IMR-90 (cell line): Measurements from ENCODE around the gene BPIFA1. TPM values are rescaled to one million over a fixed set of nuclear protein-coding genes. Genes with fewer than 3 reads are reported as not detected.

Experiments
- ATAC-seq: fragments of 200-7000 bp; cut with Tn5 transposase; 2 replicates; pipeline ENCODE4 v1.9.1; 2020; ENCODE audit warnings: low read depth, mild to moderate bottlenecking, moderate library complexity
- BruUV-seq: library from RNA; stranded (reverse); fragments of 400-500 nt; replicated peaks from 2 replicates; lab custom pipeline; 2021; lab: Mats Ljungman, UMichigan
- CTCF ChIA-PET: fragments of 300-600 bp; formaldehyde crosslinking; extraction: SDS; loops from one replicate; lab custom pipeline; 2021; ENCODE audit warnings: antibody characterized with exemption; lab: Yijun Ruan, JAX
- POLR2A ChIA-PET: fragments of 300-600 bp; sonication (Branson Sonifier 250); formaldehyde crosslinking; loops from one replicate; lab custom pipeline; 2022; ENCODE audit warnings: antibody characterized with exemption; ENCODE audit not compliant: unreplicated experiment; lab: Charles Lee
- DNase-seq: peaks from one replicate; pipeline ENCODE4 v3.0.0; 2013
- H2AFZ ChIP-seq: replicated peaks from 2 replicates; pipeline ENCODE3; 2013; ENCODE audit warnings: low read length, mild to moderate bottlenecking; ENCODE audit not compliant: poor library complexity
- H2AK5ac ChIP-seq: 2 replicates; pipeline ENCODE4 v1.6.1; 2013; ENCODE audit warnings: low read depth, low read length, inconsistent platforms
- H2AK9ac ChIP-seq: replicated peaks from 2 replicates; pipeline ENCODE3; 2013; ENCODE audit warnings: mild to moderate bottlenecking, low read depth, low read length, moderate library complexity; ENCODE audit not compliant: poor library complexity
- H2BK120ac ChIP-seq: 2 replicates; pipeline ENCODE4 v1.6.1; 2013; ENCODE audit warnings: low read depth, low read length, inconsistent platforms
- H2BK15ac ChIP-seq: 3 replicates; pipeline ENCODE4 v1.6.1; 2013; ENCODE audit warnings: low read depth, low read length, inconsistent platforms
- H2BK20ac ChIP-seq: 2 replicates; pipeline ENCODE4 v1.6.1; 2013; ENCODE audit warnings: low read depth, mild to moderate bottlenecking, inconsistent platforms, low read length, moderate library complexity
- H2BK5ac ChIP-seq: 2 replicates; pipeline ENCODE4 v1.6.1; 2013; ENCODE audit warnings: mild to moderate bottlenecking, low read depth, low read length, inconsistent platforms; ENCODE audit not compliant: poor library complexity, severe bottlenecking
- H3K14ac ChIP-seq: replicated peaks from 2 replicates; pipeline ENCODE4 v1.6.1; 2013; ENCODE audit warnings: low read depth, low read length, inconsistent platforms
- H3K18ac ChIP-seq: 2 replicates; pipeline ENCODE4 v1.6.1; 2013; ENCODE audit warnings: low read depth, low read length, control low read depth
- H3K23ac ChIP-seq: 2 replicates; pipeline ENCODE4 v1.6.1; 2013; ENCODE audit warnings: low read depth, low read length, inconsistent platforms
- H3K27ac ChIP-seq: 2 replicates; pipeline ENCODE4 v1.5.1; 2013; ENCODE audit warnings: mild to moderate bottlenecking, control low read depth, low read length; ENCODE audit not compliant: insufficient read depth
- H3K27me3 ChIP-seq: 2 replicates; pipeline ENCODE4 v1.6.1; 2013; ENCODE audit warnings: low read length; ENCODE audit not compliant: control insufficient read depth, insufficient read depth
- H3K36me3 ChIP-seq: 2 replicates; pipeline ENCODE4 v1.6.1; 2013; ENCODE audit warnings: low read length, mixed read lengths; ENCODE audit not compliant: control insufficient read depth, insufficient read depth
- H3K4ac ChIP-seq: 2 replicates; pipeline ENCODE4 v1.6.1; 2013; ENCODE audit warnings: low read depth, low read length, inconsistent platforms
- H3K4me1 ChIP-seq: 2 replicates; pipeline ENCODE4 v1.6.1; 2013; ENCODE audit warnings: low read length, mixed read lengths; ENCODE audit not compliant: control insufficient read depth, insufficient read depth
- H3K4me2 ChIP-seq: 2 replicates; pipeline ENCODE4 v1.6.1; 2013; ENCODE audit warnings: low read depth, mild to moderate bottlenecking, control low read depth, low read length, moderate library complexity
- H3K4me3 ChIP-seq: 2 replicates; pipeline ENCODE4 v1.5.1; 2013; ENCODE audit warnings: low read depth, mild to moderate bottlenecking, control low read depth, low read length, moderate library complexity; ENCODE audit not compliant: insufficient read depth
- H3K56ac ChIP-seq: 2 replicates; pipeline ENCODE4 v1.6.1; 2013; ENCODE audit warnings: low read length, inconsistent platforms; ENCODE audit not compliant: insufficient read depth; ENCODE audit errors: extremely low read depth
- H3K79me1 ChIP-seq, 2 experiments: 2 replicates each; pipeline ENCODE4 v1.6.1; 2013; ENCODE audit warnings: low read length in 2 of 2, inconsistent platforms in 1 of 2, low read depth in 1 of 2
- H3K9ac ChIP-seq: 2 replicates; pipeline ENCODE4 v1.6.1; 2013; ENCODE audit warnings: low read depth, low read length, control low read depth
- H3K9me1 ChIP-seq: 2 replicates; pipeline ENCODE4 v1.6.1; 2013; ENCODE audit warnings: low read length, inconsistent platforms; ENCODE audit not compliant: insufficient read depth
- H3K9me3 ChIP-seq: 2 replicates; pipeline ENCODE4 v1.6.1; 2013; ENCODE audit warnings: low read length; ENCODE audit not compliant: control insufficient read depth, insufficient read depth
- H4K20me1 ChIP-seq: 2 replicates; pipeline ENCODE4 v1.6.1; 2013; ENCODE audit warnings: low read length, inconsistent platforms; ENCODE audit not compliant: insufficient read depth
- H4K5ac ChIP-seq: 2 replicates; pipeline ENCODE4 v1.6.1; 2013; ENCODE audit warnings: mild to moderate bottlenecking, low read depth, low read length, control low read depth
- H4K8ac ChIP-seq, 2 experiments: 2 replicates each; pipeline ENCODE4 v1.6.1; 2013; ENCODE audit warnings: low read depth in 2 of 2, low read length in 2 of 2, control low read depth in 1 of 2, inconsistent platforms in 1 of 2
- H4K91ac ChIP-seq: 2 replicates; pipeline ENCODE4 v1.6.1; 2013; ENCODE audit warnings: low read depth, low read length, inconsistent platforms; ENCODE audit not compliant: insufficient read depth
- BHLHE40 ChIP-seq: fragments of 150-350 bp; IDR thresholded peaks from 2 replicates; pipeline ENCODE4 v1.6.1; 2016; ENCODE audit warnings: mild to moderate bottlenecking, low read depth, low read length
- CEBPB ChIP-seq: IDR thresholded peaks from 2 replicates; pipeline ENCODE4 v1.6.1; 2012; ENCODE audit warnings: low read depth, low read length, improper control_type of control experiment
- CHD1 ChIP-seq: IDR thresholded peaks from 2 replicates; pipeline ENCODE4 v1.6.1; 2012; ENCODE audit warnings: low read depth, low read length, improper control_type of control experiment
- CTCF ChIP-seq: conservative IDR thresholded peaks from 2 replicates; pipeline ENCODE4 v1.5.1; 2012; ENCODE audit warnings: mild to moderate bottlenecking, low read depth, low read length, improper control_type of control experiment
- FOS ChIP-seq: fragments of 150-350 bp; IDR thresholded peaks from 2 replicates; pipeline ENCODE4 v1.6.1; 2016; ENCODE audit warnings: low read depth, low read length
- MAFK ChIP-seq: IDR thresholded peaks from 2 replicates; pipeline ENCODE4 v1.6.1; 2012; ENCODE audit warnings: low read depth, low read length, improper control_type of control experiment
- MAZ ChIP-seq: IDR thresholded peaks from 2 replicates; pipeline ENCODE4 v1.6.1; 2012; ENCODE audit warnings: low read depth, mild to moderate bottlenecking, low read length, improper control_type of control experiment, moderate library complexity, borderline replicate concordance
- MXI1 ChIP-seq: IDR thresholded peaks from 2 replicates; pipeline ENCODE4 v1.6.1; 2012; ENCODE audit warnings: low read depth, mild to moderate bottlenecking, low read length, moderate library complexity, borderline replicate concordance
- NFE2L2 ChIP-seq: fragments of 150-350 bp; IDR thresholded peaks from 2 replicates; pipeline ENCODE4 v1.6.1; 2016; ENCODE audit warnings: low read depth, mild to moderate bottlenecking, low read length
- POLR2A ChIP-seq: IDR thresholded peaks from 2 replicates; pipeline ENCODE4 v1.6.1; 2012; ENCODE audit warnings: mild to moderate bottlenecking, low read depth, low read length
- RCOR1 ChIP-seq: IDR thresholded peaks from 2 replicates; pipeline ENCODE4 v1.6.1; 2012; ENCODE audit warnings: mild to moderate bottlenecking, low read length, improper control_type of control experiment; ENCODE audit not compliant: insufficient replicate concordance
- RFX5 ChIP-seq: IDR thresholded peaks from 2 replicates; pipeline ENCODE4 v1.8.0; 2012; ENCODE audit warnings: low read depth, mild to moderate bottlenecking, low read length, moderate library complexity
- SMC3 ChIP-seq: fragments of 150-350 bp; IDR thresholded peaks from 2 replicates; pipeline ENCODE4 v1.6.1; 2016; ENCODE audit warnings: low read depth, mild to moderate bottlenecking, antibody characterized with exemption, low read length, moderate library complexity
- USF2 ChIP-seq: fragments of 150-350 bp; IDR thresholded peaks from 2 replicates; pipeline ENCODE4 v1.6.1; 2017; ENCODE audit warnings: mild to moderate bottlenecking, antibody characterized with exemption, low read length, low read depth
- WGBS, 2 experiments: methylation state at CpG; one replicate each; pipeline versions ENCODE4 v1.1.5 to v1.1.7; 2013; ENCODE audit warnings: missing lambda C conversion rate in 2 of 2; ENCODE audit not compliant: insufficient read length in 1 of 2; ENCODE audit errors: extremely low coverage in 2 of 2; 5-methylcytosine and 5-hydroxymethylcytosine counted together
- dilution Hi-C: fragments of 300-500 bp; cut with HindIII; formaldehyde crosslinking; loops from one replicate; pipeline ENCODE4 v1.14.3; 2018; ENCODE audit warnings: low sequenced_read_pairs; ENCODE audit not compliant: unreplicated experiment
- in situ Hi-C: fragments of 300-500 bp; cut with MboI; formaldehyde crosslinking; loops from 3 replicates; pipeline ENCODE4 v1.14.3; 2019; ENCODE audit warnings: low sequenced_read_pairs, inconsistent platforms, mixed read lengths
- intact Hi-C: fragments of 100-400 bp; cut with micrococcal nuclease; formaldehyde crosslinking; loops from 2 replicates; pipeline ENCODE4 v1.10.0; 2022
- polyA plus RNA-seq, 3 experiments: library from polyadenylated mRNA; depleted of rRNA; stranded (reverse); fragments of >200 nt; gene quantifications; 2 replicates each; pipeline ENCODE4 v1.2.3, GENCODE V29; 2012; ENCODE audit warnings: low replicate concordance in 1 of 3
- total RNA-seq: library from RNA; depleted of rRNA; stranded (reverse); fragments of >200 nt; gene quantifications from 2 replicates; pipeline ENCODE4 v1.2.3, GENCODE V29; 2012
- TF ChIP-seq, protein P1 (sequence below): fragments of 150-350 bp; IDR thresholded peaks from 2 replicates; pipeline ENCODE4 v1.6.1; 2016; ENCODE audit warnings: low read depth, mild to moderate bottlenecking, low read length, moderate library complexity, borderline replicate concordance

The BPIFA1 gene
- total and polyA plus RNA-seq, 2 of the 4 experiments (the other 2 are of a cell fraction): not detected

GRCh38 chr20:33250666-33251065, 14.9 kb downstream of the BPIFA1 start:
- Histone ChIP-seq H4K20me1 (no peaks in the 10 kb centered on the region), H4K8ac (no peak overlapping the region), H3K9ac (no peak overlapping the region), H2BK15ac (no peak overlapping the region), H3K18ac (no peak overlapping the region), H2BK5ac (no peak overlapping the region), H3K9me3 (no peaks in the 10 kb centered on the region), H4K5ac (no peak overlapping the region), H3K27me3 (no peaks in the 10 kb centered on the region), H3K4me3 (no peak overlapping the region), H2AK9ac (no peak overlapping the region), H4K91ac (no peak overlapping the region), H3K27ac (no peak overlapping the region), H2AFZ (no peak overlapping the region), H3K4me2 (no peak overlapping the region), H3K14ac (no peak overlapping the region), H3K4me1 (no peaks in the 10 kb centered on the region), H3K36me3 (no peaks in the 10 kb centered on the region), H3K23ac (no peak overlapping the region), H3K79me1 (no peaks in the 10 kb centered on the region), H3K56ac (no peak overlapping the region), H2AK5ac (no peak overlapping the region), H2BK20ac (no peak overlapping the region), H3K9me1 (no peaks in the 10 kb centered on the region), H2BK120ac (no peak overlapping the region), H3K4ac (no peak overlapping the region)
- intact Hi-C loops: no loop called here
- WGBS, 2 experiments: no CpG with 5 or more reads among the region's 2 CpGs
- ChIA-PET CTCF (interaction anchor here (0.6 kb wide), 1 partner anchor 177 kb away, joined by 6 read pairs; no protein-coding TSS in a partner anchor), POLR2A (no interaction called here)
- dilution Hi-C loops: no loop called here
- BruUV-seq: no TSS peak
- DNase-seq (no peak), ATAC-seq (no peak)
- in situ Hi-C loops: no loop called here
- TF ChIP-seq CEBPB (no peak), FOS (no peak), MXI1 (no peak), RFX5 (no peak), BHLHE40 (no peak), POLR2A (no peak), CHD1 (no peak), MAZ (no peak), MAFK (no peak), SMC3 (no peak), RCOR1 (no peak), NFE2L2 (no peak), CTCF (no peak), USF2 (no peak)
- TF ChIP-seq, protein P1, sequence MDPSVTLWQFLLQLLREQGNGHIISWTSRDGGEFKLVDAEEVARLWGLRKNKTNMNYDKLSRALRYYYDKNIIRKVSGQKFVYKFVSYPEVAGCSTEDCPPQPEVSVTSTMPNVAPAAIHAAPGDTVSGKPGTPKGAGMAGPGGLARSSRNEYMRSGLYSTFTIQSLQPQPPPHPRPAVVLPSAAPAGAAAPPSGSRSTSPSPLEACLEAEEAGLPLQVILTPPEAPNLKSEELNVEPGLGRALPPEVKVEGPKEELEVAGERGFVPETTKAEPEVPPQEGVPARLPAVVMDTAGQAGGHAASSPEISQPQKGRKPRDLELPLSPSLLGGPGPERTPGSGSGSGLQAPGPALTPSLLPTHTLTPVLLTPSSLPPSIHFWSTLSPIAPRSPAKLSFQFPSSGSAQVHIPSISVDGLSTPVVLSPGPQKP: no peak
